ENCODE data around the gene SUSD5. TPM values are rescaled to one million over a fixed set of nuclear protein-coding genes. Genes with fewer than 3 reads are reported as not detected.
"Not testable (repeated sequence)": the region's sequence is repeated elsewhere in the genome, so short reads cannot be mapped to it uniquely, and the experiment has no call there.

The SUSD5 gene
- total RNA-seq, 4 donors from 2014 or later = 1.1 to 4.4 (median 1.9) TPM

- TF ChIP-seq CTCF (IDR thresholded peaks at IDR 0.05) = no peak
- no peak for TF ChIP-seq POLR2A (IDR thresholded peaks at IDR 0.05)
- 91% methylated on average over 1 of the region's 1 CpG for WGBS, 2 donors
- intact Hi-C loops (cut with DNase I; ENCODE audit: low total_unique reads) = no loop called here
- H3K4me3 ChIP-seq (ENCODE audit: low read depth, poor library complexity, severe bottlenecking) = no peak overlapping the region
- DNase-seq (ENCODE audit: low spot score in 2 of 2) = no peak
Measured at GRCh38 chr3:33194303-33194702, 24.3 kb downstream of the SUSD5 start.

- no peak for TF ChIP-seq POLR2A (IDR thresholded peaks at IDR 0.05)
- TF ChIP-seq CTCF (IDR thresholded peaks at IDR 0.05) = no peak
- H3K4me3 ChIP-seq (ENCODE audit: low read depth, poor library complexity, severe bottlenecking) = no peak overlapping the region
- WGBS, 2 donors = 84 to 93% methylated on average over 3 of the region's 3 CpGs
- intact Hi-C loops (cut with DNase I; ENCODE audit: low total_unique reads) = no loop called here
- DNase-seq (ENCODE audit: low spot score in 2 of 2) = no peak
Measured at GRCh38 chr3:33187368-33187634, 31.3 kb downstream of the SUSD5 start.

- WGBS, 2 donors = 92 to 94% methylated on average over 13 of the region's 13 CpGs
- no peak for DNase-seq (ENCODE audit: low spot score in 2 of 2)
- no peak overlapping the region for H3K4me3 ChIP-seq (ENCODE audit: low read depth, poor library complexity, severe bottlenecking)
- no peak for TF ChIP-seq POLR2A (IDR thresholded peaks at IDR 0.05)
- TF ChIP-seq CTCF (IDR thresholded peaks at IDR 0.05) = no peak
- intact Hi-C loops (cut with DNase I; ENCODE audit: low total_unique reads) = no loop called here
Measured at GRCh38 chr3:33186524-33187367, 31.9 kb downstream of the SUSD5 start.

- DNase-seq (ENCODE audit: low spot score in 2 of 2) = no peak
- WGBS, 2 donors = 76 to 79% methylated on average over 2 of the region's 2 CpGs
- H3K4me3 ChIP-seq (ENCODE audit: low read depth, poor library complexity, severe bottlenecking) = no peak overlapping the region
- no peak for TF ChIP-seq POLR2A (IDR thresholded peaks at IDR 0.05)
- intact Hi-C loops (cut with DNase I; ENCODE audit: low total_unique reads) = no loop called here
Measured at GRCh38 chr3:33184863-33185262, 33.7 kb downstream of the SUSD5 start.

- H3K4me3 ChIP-seq (ENCODE audit: low read depth, poor library complexity, severe bottlenecking); intact Hi-C loops (cut with DNase I; ENCODE audit: low total_unique reads); DNase-seq (ENCODE audit: low spot score in 2 of 2): not testable (repeated sequence)
- WGBS, 2 donors = 87 to 92% methylated on average over 1 of the region's 1 CpG
Measured at GRCh38 chr3:33181641-33182040, 37.0 kb downstream of the SUSD5 start.

- 84 to 89% methylated on average over 5 of the region's 5 CpGs for WGBS, 2 donors
- intact Hi-C loops (cut with DNase I; ENCODE audit: low total_unique reads) = no loop called here
- TF ChIP-seq CTCF (IDR thresholded peaks at IDR 0.05) (no peak), POLR2A (IDR thresholded peaks at IDR 0.05) (no peak)
Measured at GRCh38 chr3:33181229-33181628, 37.4 kb downstream of the SUSD5 start.

GRCh38 chr3:33179132-33179531, 39.5 kb downstream of the SUSD5 start:
- TF ChIP-seq CTCF (IDR thresholded peaks at IDR 0.05) (no peak), POLR2A (IDR thresholded peaks at IDR 0.05) (no peak)
- intact Hi-C loops (cut with DNase I; ENCODE audit: low total_unique reads) = no loop called here
- 91 to 94% methylated on average over 1 of the region's 1 CpG for WGBS, 2 donors

More at GRCh38 chr3:33181229-33181628, 37.4 kb downstream of the SUSD5 start:
- no peak for DNase-seq (ENCODE audit: low spot score in 2 of 2)
- H3K4me3 ChIP-seq (ENCODE audit: low read depth, poor library complexity, severe bottlenecking) = no peak overlapping the region

More at GRCh38 chr3:33179132-33179531, 39.5 kb downstream of the SUSD5 start:
- H3K4me3 ChIP-seq (ENCODE audit: low read depth, poor library complexity, severe bottlenecking) = no peak overlapping the region
- DNase-seq (ENCODE audit: low spot score in 2 of 2) = no peak
